ENCODE results near the gene INSR. TPM values are rescaled to one million over a fixed set of nuclear protein-coding genes. Genes with fewer than 3 reads are reported as not detected.

The INSR gene
- total RNA-seq, 1 donor, result 44.2 TPM

- Histone ChIP-seq H3K36me3 (ENCODE audit: insufficient read depth, low read length) (no peaks in the 10 kb centered on the region), H3K79me2 (ENCODE audit: insufficient read depth, low read length) (no peaks in the 10 kb centered on the region), H3K4me3 (ENCODE audit: insufficient read depth, low read length) (no peak overlapping the region), H3K4me1 (ENCODE audit: insufficient read depth, low read length) (no peaks in the 10 kb centered on the region), H4K20me1 (ENCODE audit: insufficient read depth, low read length) (peaks cover 5% of the 10 kb centered on the region), H2AFZ (ENCODE audit: low read length) (no peak overlapping the region), H3K9me3 (ENCODE audit: low read depth, low read length) (no peaks in the 10 kb centered on the region), H3K4me2 (ENCODE audit: insufficient read depth, low read length) (no peak overlapping the region), H3K27me3 (ENCODE audit: insufficient read depth, low read length) (no peaks in the 10 kb centered on the region), H3K27ac (ENCODE audit: low read depth, low read length) (no peak overlapping the region)
- TF ChIP-seq, protein P1, sequence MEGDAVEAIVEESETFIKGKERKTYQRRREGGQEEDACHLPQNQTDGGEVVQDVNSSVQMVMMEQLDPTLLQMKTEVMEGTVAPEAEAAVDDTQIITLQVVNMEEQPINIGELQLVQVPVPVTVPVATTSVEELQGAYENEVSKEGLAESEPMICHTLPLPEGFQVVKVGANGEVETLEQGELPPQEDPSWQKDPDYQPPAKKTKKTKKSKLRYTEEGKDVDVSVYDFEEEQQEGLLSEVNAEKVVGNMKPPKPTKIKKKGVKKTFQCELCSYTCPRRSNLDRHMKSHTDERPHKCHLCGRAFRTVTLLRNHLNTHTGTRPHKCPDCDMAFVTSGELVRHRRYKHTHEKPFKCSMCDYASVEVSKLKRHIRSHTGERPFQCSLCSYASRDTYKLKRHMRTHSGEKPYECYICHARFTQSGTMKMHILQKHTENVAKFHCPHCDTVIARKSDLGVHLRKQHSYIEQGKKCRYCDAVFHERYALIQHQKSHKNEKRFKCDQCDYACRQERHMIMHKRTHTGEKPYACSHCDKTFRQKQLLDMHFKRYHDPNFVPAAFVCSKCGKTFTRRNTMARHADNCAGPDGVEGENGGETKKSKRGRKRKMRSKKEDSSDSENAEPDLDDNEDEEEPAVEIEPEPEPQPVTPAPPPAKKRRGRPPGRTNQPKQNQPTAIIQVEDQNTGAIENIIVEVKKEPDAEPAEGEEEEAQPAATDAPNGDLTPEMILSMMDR (IDR thresholded peaks at IDR 0.05; ENCODE audit: extremely low read depth, low read depth, low read length), result no peak
- no peak for DNase-seq (ENCODE audit: insufficient read length, low spot score, missing footprints)
Measured at GRCh38 chr19:7263521-7263920, 30.7 kb downstream of the INSR start.

DNA sequence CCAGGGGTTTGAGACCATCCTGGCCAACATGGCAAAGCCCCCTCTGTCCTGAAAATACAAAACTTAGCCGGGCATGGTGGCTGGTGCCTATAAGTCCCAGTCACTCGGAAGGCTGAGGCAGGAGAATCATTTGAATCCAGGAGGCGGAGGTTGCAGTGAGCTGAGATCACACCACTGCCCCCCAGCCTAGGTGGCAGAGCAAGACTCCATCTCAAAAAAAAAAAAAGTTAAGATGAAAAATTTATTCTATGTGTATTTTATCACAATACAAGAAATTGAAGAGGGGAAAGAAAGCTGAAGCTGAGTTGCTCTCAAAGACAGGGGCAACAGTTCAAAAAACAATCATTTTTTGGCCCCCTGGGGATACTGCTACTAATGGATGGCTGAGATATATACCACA lies 31.1 kb downstream of the INSR start:
- Histone ChIP-seq H3K27me3 (ENCODE audit: insufficient read depth, low read length) (no peaks in the 10 kb centered on the region), H3K4me1 (ENCODE audit: insufficient read depth, low read length) (no peaks in the 10 kb centered on the region)
- DNase-seq (ENCODE audit: insufficient read length, low spot score, missing footprints), result no peak

DNA sequence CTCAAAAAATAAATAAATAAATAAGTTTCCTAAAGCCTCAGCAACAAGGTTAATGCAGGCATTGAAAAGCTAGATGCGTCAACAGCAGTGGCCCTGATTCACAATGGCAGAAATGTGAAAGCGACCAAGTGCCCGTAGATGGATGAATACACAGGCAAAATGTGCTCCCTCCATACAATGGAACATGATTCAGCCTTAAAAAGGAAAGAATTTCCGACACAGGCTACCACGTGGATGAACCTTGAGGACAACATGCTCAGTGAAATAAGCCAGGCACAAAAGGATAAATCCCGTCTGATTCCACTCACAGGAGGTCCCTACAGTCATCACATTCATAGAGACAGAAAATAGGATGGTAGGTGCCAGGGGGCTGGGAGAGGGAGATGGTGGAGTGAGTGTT lies 31.7 kb downstream of the INSR start:
- Histone ChIP-seq H3K36me3 (ENCODE audit: insufficient read depth, low read length) (no peaks in the 10 kb centered on the region), H3K4me3 (ENCODE audit: insufficient read depth, low read length) (no peak overlapping the region), H3K79me2 (ENCODE audit: insufficient read depth, low read length) (no peaks in the 10 kb centered on the region), H3K9me3 (ENCODE audit: low read depth, low read length) (no peaks in the 10 kb centered on the region), H2AFZ (ENCODE audit: low read length) (no peak overlapping the region), H3K4me2 (ENCODE audit: insufficient read depth, low read length) (no peak overlapping the region), H3K27ac (ENCODE audit: low read depth, low read length) (no peak overlapping the region), H3K27me3 (ENCODE audit: insufficient read depth, low read length) (no peaks in the 10 kb centered on the region), H4K20me1 (ENCODE audit: insufficient read depth, low read length) (peaks cover 5% of the 10 kb centered on the region), H3K4me1 (ENCODE audit: insufficient read depth, low read length) (no peaks in the 10 kb centered on the region)
- no peak for DNase-seq (ENCODE audit: insufficient read length, low spot score, missing footprints)
- TF ChIP-seq, protein P1 (IDR thresholded peaks at IDR 0.05; ENCODE audit: extremely low read depth, low read depth, low read length), result no peak

More for the DNA sequence above, 31.1 kb downstream of the INSR start:
- Histone ChIP-seq H3K4me2 (ENCODE audit: insufficient read depth, low read length) (no peak overlapping the region), H4K20me1 (ENCODE audit: insufficient read depth, low read length) (peaks cover 5% of the 10 kb centered on the region), H3K79me2 (ENCODE audit: insufficient read depth, low read length) (no peaks in the 10 kb centered on the region), H3K36me3 (ENCODE audit: insufficient read depth, low read length) (no peaks in the 10 kb centered on the region), H3K27ac (ENCODE audit: low read depth, low read length) (no peak overlapping the region), H3K4me3 (ENCODE audit: insufficient read depth, low read length) (no peak overlapping the region), H2AFZ (ENCODE audit: low read length) (no peak overlapping the region), H3K9me3 (ENCODE audit: low read depth, low read length) (no peaks in the 10 kb centered on the region)
- TF ChIP-seq, protein P1 (IDR thresholded peaks at IDR 0.05; ENCODE audit: extremely low read depth, low read depth, low read length), result no peak

GRCh38 chr19:7260161-7260560 lies 34.1 kb downstream of the INSR start:
- Histone ChIP-seq H3K27me3 (ENCODE audit: insufficient read depth, low read length) (no peaks in the 10 kb centered on the region), H3K27ac (ENCODE audit: low read depth, low read length) (no peak overlapping the region), H3K4me1 (ENCODE audit: insufficient read depth, low read length) (no peaks in the 10 kb centered on the region), H3K9me3 (ENCODE audit: low read depth, low read length) (no peaks in the 10 kb centered on the region), H3K4me2 (ENCODE audit: insufficient read depth, low read length) (no peak overlapping the region), H2AFZ (ENCODE audit: low read length) (no peak overlapping the region), H4K20me1 (ENCODE audit: insufficient read depth, low read length) (peaks cover 5% of the 10 kb centered on the region), H3K79me2 (ENCODE audit: insufficient read depth, low read length) (no peaks in the 10 kb centered on the region), H3K36me3 (ENCODE audit: insufficient read depth, low read length) (no peaks in the 10 kb centered on the region), H3K4me3 (ENCODE audit: insufficient read depth, low read length) (no peak overlapping the region)
- TF ChIP-seq, protein P1 (IDR thresholded peaks at IDR 0.05; ENCODE audit: extremely low read depth, low read depth, low read length), result no peak
- DNase-seq (ENCODE audit: insufficient read length, low spot score, missing footprints), result peak; percentile 44
